K562 (cell line): ENCODE results near the gene ARHGDIB. TPM values are rescaled to one million over a fixed set of nuclear protein-coding genes. Genes with fewer than 3 reads are reported as not detected.

Experiments
- ATAC-seq: fragments of 200-7000 bp; cut with Tn5 transposase; 3 replicates; pipeline ENCODE4 v1.9.1; 2020; ENCODE audit warnings: moderate library complexity
- BruUV-seq: library from RNA; stranded (reverse); fragments of 400-500 nt; replicated peaks from 2 replicates; lab custom pipeline; 2021; lab: Mats Ljungman, UMichigan
- CTCF ChIA-PET: fragments of 300-600 bp; formaldehyde crosslinking; extraction: SDS; loops from one replicate; lab custom pipeline; 2021; ENCODE audit warnings: low intra/inter-chr PET ratio; lab: Yijun Ruan, JAX
- POLR2A ChIA-PET: fragments of 300-600, 350-650 bp; sonication (Branson Sonifier 250); formaldehyde crosslinking; extraction: SDS; loops from one replicate; lab custom pipeline; 2021; ENCODE audit warnings: antibody characterized with exemption, inconsistent platforms; lab: Yijun Ruan, JAX
- DNase-seq, 4 experiments: peaks; one replicate each; pipeline versions ENCODE4 v3.0.0 to v3.0.0-alpha.2; 2011 to 2018; ENCODE audit warnings: low spot score in 3 of 4, mixed read lengths in 3 of 4; ENCODE audit errors: extremely low read depth in 1 of 4
- FAIRE-seq: peaks from 2 replicates; lab custom pipeline; 2011; peaks lifted over from hg19 to GRCh38; lab: Jason Lieb, UNC
- H2AFZ ChIP-seq: 2 replicates; pipeline ENCODE4 v1.6.0; 2011; ENCODE audit warnings: low read depth, low read length, control low read depth, inconsistent platforms
- H3K27ac ChIP-seq: fragments of 200-600 bp; 3 replicates; pipeline ENCODE4 v1.8.0; 2011; ENCODE audit warnings: low read depth, mild to moderate bottlenecking, control low read depth, inconsistent platforms, low read length, moderate library complexity, mixed read lengths; ENCODE audit errors: extremely low read depth
- H3K27me3 ChIP-seq, 2 experiments: fragments of 300-600 bp in 1 of 2; 2 replicates in 1 of 2; 3 replicates in 1 of 2; pipeline versions ENCODE4 v1.6.0 to v1.8.0; 2011; ENCODE audit warnings: inconsistent platforms in 2 of 2, low read length in 2 of 2, mild to moderate bottlenecking in 1 of 2, mixed read lengths in 1 of 2, moderate library complexity in 1 of 2; ENCODE audit not compliant: control insufficient read depth in 2 of 2, insufficient read depth in 2 of 2
- H3K36me3 ChIP-seq: fragments of 300-600 bp; 3 replicates; pipeline ENCODE4 v1.8.0; 2011; ENCODE audit warnings: mild to moderate bottlenecking, low read length, inconsistent platforms; ENCODE audit not compliant: control insufficient read depth, insufficient read depth
- H3K4me1 ChIP-seq, 2 experiments: fragments of 200-600 bp in 1 of 2; replicated peaks in 1 of 2; 2 replicates in 1 of 2; 3 replicates in 1 of 2; pipeline versions ENCODE4 v1.5.1 to v1.8.0; 2011; ENCODE audit warnings: inconsistent platforms in 2 of 2, low read length in 2 of 2, mild to moderate bottlenecking in 1 of 2, mixed read lengths in 1 of 2, moderate library complexity in 1 of 2; ENCODE audit not compliant: control insufficient read depth in 2 of 2, insufficient read depth in 2 of 2
- H3K4me2 ChIP-seq: 2 replicates; pipeline ENCODE4 v1.6.1; 2011; ENCODE audit warnings: low read length, control low read depth, inconsistent platforms, mixed read lengths; ENCODE audit not compliant: insufficient read depth
- H3K4me3 ChIP-seq: fragments of 200-600 bp; sonication (generic), shearing (Covaris generic); 2 replicates; pipeline ENCODE4 v1.5.1; 2016; ENCODE audit warnings: control low read depth, inconsistent platforms
- H3K79me2 ChIP-seq: fragments of 200-600 bp; 3 replicates; pipeline ENCODE4 v1.8.0; 2011; ENCODE audit warnings: low read length, inconsistent platforms; ENCODE audit not compliant: control insufficient read depth, insufficient read depth
- H3K9ac ChIP-seq, 2 experiments: 2 replicates each; pipeline versions ENCODE4 v1.6.0 to v1.6.1; 2011; ENCODE audit warnings: low read depth in 2 of 2, low read length in 2 of 2, control low read depth in 1 of 2, inconsistent platforms in 1 of 2, mild to moderate bottlenecking in 1 of 2, mixed read lengths in 1 of 2; ENCODE audit not compliant: insufficient read depth in 1 of 2
- H3K9me1 ChIP-seq: one replicate; pipeline ENCODE4 v1.6.0; 2011; ENCODE audit warnings: inconsistent platforms, mild to moderate bottlenecking, low read length, moderate library complexity; ENCODE audit not compliant: control insufficient read depth, insufficient read depth
- H3K9me3 ChIP-seq: replicated peaks from 2 replicates; pipeline ENCODE4 v1.5.1; 2011; ENCODE audit warnings: low read depth, low read length, inconsistent platforms; ENCODE audit not compliant: control insufficient read depth, insufficient read depth
- H4K20me1 ChIP-seq: replicated peaks from 2 replicates; pipeline ENCODE4 v1.6.1; 2011; ENCODE audit warnings: low read length, inconsistent platforms, mixed read lengths; ENCODE audit not compliant: control insufficient read depth, insufficient read depth
- BCL6 ChIP-seq: fragments of 250-450 bp; sonication (Bioruptor Pico); IDR thresholded peaks from 2 replicates; pipeline ENCODE4 v1.4.0; 2020
- CBFA2T3 ChIP-seq: fragments of 450-650 bp; IDR thresholded peaks from 2 replicates; pipeline ENCODE4 v1.6.1; 2017
- CC2D1A ChIP-seq: fragments of 450-650 bp; IDR thresholded peaks from 2 replicates; pipeline ENCODE4 v1.6.1; 2017; ENCODE audit warnings: mild to moderate bottlenecking
- CLOCK ChIP-seq: fragments of 250-450 bp; sonication (Bioruptor Pico); IDR thresholded peaks from 2 replicates; pipeline ENCODE4 v1.4.0; 2020; ENCODE audit warnings: mild to moderate bottlenecking, moderate library complexity, borderline replicate concordance
- MECOM ChIP-seq: fragments of 250-450 bp; sonication (Bioruptor Pico); IDR thresholded peaks from 2 replicates; pipeline ENCODE4 v1.8.0; 2022; ENCODE audit warnings: inconsistent platforms
- MEF2D ChIP-seq: conservative IDR thresholded peaks from 2 replicates; pipeline ENCODE4 v1.6.1; 2016; ENCODE audit warnings: low read depth, missing genetic modification characterization, missing compliant biosample characterization
- MEIS2 ChIP-seq: fragments of 450-650 bp; IDR thresholded peaks from 2 replicates; pipeline ENCODE4 v1.6.1; 2014; ENCODE audit warnings: mild to moderate bottlenecking; ENCODE audit not compliant: partially characterized antibody
- NCOA1 ChIP-seq: fragments of 450-650 bp; IDR thresholded peaks from 2 replicates; pipeline ENCODE4 v1.6.1; 2016; ENCODE audit warnings: low read depth
- RAD51 ChIP-seq: fragments of 450-650 bp; IDR thresholded peaks from 2 replicates; pipeline ENCODE4 v1.7.1; 2016; ENCODE audit warnings: low read depth, mild to moderate bottlenecking, borderline replicate concordance
- RNF219 ChIP-seq: fragments of 250-450 bp; sonication (Bioruptor Pico); IDR thresholded peaks from 2 replicates; pipeline ENCODE4 v1.5.0; 2022; ENCODE audit warnings: mild to moderate bottlenecking
- SP1 ChIP-seq: sonication (generic); formaldehyde crosslinking; IDR thresholded peaks from 2 replicates; pipeline ENCODE4 v1.8.1; 2022; ENCODE audit warnings: mild to moderate bottlenecking, missing genetic modification reagents
- SPI1 ChIP-seq: IDR thresholded peaks from 2 replicates; pipeline ENCODE4 v1.6.1; 2011; ENCODE audit warnings: low read depth, low read length, control low read depth, borderline replicate concordance
- STAT5B ChIP-seq: fragments of 250-450 bp; sonication (Bioruptor Pico); IDR thresholded peaks from 2 replicates; pipeline ENCODE4 v1.8.0; 2021; ENCODE audit warnings: mild to moderate bottlenecking, inconsistent platforms
- TARDBP ChIP-seq: fragments of 450-650 bp; IDR thresholded peaks from 2 replicates; pipeline ENCODE4 v1.6.1; 2016
- TCF3 ChIP-seq: sonication (generic); formaldehyde crosslinking; IDR thresholded peaks from 2 replicates; pipeline ENCODE4 v1.4.0; 2020; ENCODE audit warnings: mild to moderate bottlenecking, missing genetic modification reagents
- ZNF134 ChIP-seq: fragments of 250-450 bp; sonication (Bioruptor Pico); conservative IDR thresholded peaks from 2 replicates; pipeline ENCODE4 v1.4.0; 2020
- ZNF644 ChIP-seq: fragments of 200-800 bp; sonication (Bioruptor generic); IDR thresholded peaks from 2 replicates; pipeline ENCODE4 v1.6.1; 2016; ENCODE audit warnings: low read depth, missing genetic modification characterization, missing compliant biosample characterization
- ZNF696 ChIP-seq: fragments of 250-450 bp; sonication (Bioruptor Pico); conservative IDR thresholded peaks from 2 replicates; pipeline ENCODE4 v1.4.0; 2020; ENCODE audit warnings: mild to moderate bottlenecking, moderate library complexity
- ZSCAN29 ChIP-seq: fragments of 450-650 bp; IDR thresholded peaks from 2 replicates; pipeline ENCODE4 v1.6.1; 2017
- WGBS: fragments of 100-300 bp; shearing (Covaris generic); methylation state at CpG from one replicate; pipeline ENCODE4 v1.1.6; 2016; ENCODE audit warnings: low coverage, mixed read lengths; ENCODE audit not compliant: insufficient coverage; ENCODE audit errors: missing lambda C conversion rate; 5-methylcytosine and 5-hydroxymethylcytosine counted together
- in situ Hi-C: fragments of 300-500 bp; cut with MboI; formaldehyde crosslinking; loops from 4 replicates; pipeline ENCODE4 v1.15.0; 2018; ENCODE audit warnings: inconsistent platforms, mixed read lengths
- intact Hi-C: fragments of 100-400 bp; cut with micrococcal nuclease; formaldehyde crosslinking; loops from 2 replicates; pipeline ENCODE4 v1.14.2; 2022
- polyA plus RNA-seq, 8 experiments: library from polyadenylated mRNA; depleted of rRNA in 4 of 8; stranded (reverse) in 5 of 8; unstranded in 3 of 8; fragments of >200 nt; fragmentation: Nextera tagmentation in 2 of 8; fragmentation: Illumina TruSeq in 1 of 8; extraction: Ambion mirVana in 2 of 8; extraction: Trizol in 1 of 8; gene quantifications; 2 replicates each; pipeline versions ENCODE4 v1.2.1 to v1.2.3, GENCODE V29; 2011 to 2014; ENCODE audit warnings: inconsistent platforms in 1 of 8, missing spikeins in 1 of 8
- total RNA-seq, 7 experiments: library from RNA; depleted of rRNA in 6 of 7; stranded (reverse); fragments of >200 nt in 6 of 7; fragmentation: Illumina TruSeq in 2 of 7; extraction: Trizol in 2 of 7; gene quantifications; 2 replicates each; pipeline versions ENCODE4 v1.2.1 to v1.2.3, GENCODE V29; 2011 to 2021; ENCODE audit warnings: low replicate concordance in 1 of 7

Gene ARHGDIB
- total and polyA plus RNA-seq, 9 of the 15 experiments (the other 6 are each of a cell fraction or from before 2014, with no cell fraction given), result 9.5 to 204 (median 116) TPM

- TF ChIP-seq MEF2D (tag) (peak; percentile 96), TCF3 (peak; percentile 45; the same call in 1 of the 2 replicates), SPI1 (peak; percentile 92), MECOM (peak; percentile 54; the same call in 1 of the 2 replicates), NCOA1 (no peak), CC2D1A (no peak), CBFA2T3 (peak; percentile 37; the same call in 1 of the 2 replicates), BCL6 (CRISPR knock-in tag) (no peak)
Observed at GRCh38 chr12:14989790-14990189, 28.4 kb upstream of the ARHGDIB start (continued).

GRCh38 chr12:14988035-14988434, 26.6 kb upstream of the ARHGDIB start:
- ChIA-PET POLR2A (no interaction called here), CTCF (no interaction called here)
- DNase-seq (no peak), FAIRE-seq (no peak), ATAC-seq (no peak)
- Histone ChIP-seq H3K4me1 (peaks cover 3% of the 10 kb centered on the region in 2 experiments; a peak in 3 of 5 replicates), H3K4me2 (no peak overlapping the region), H3K27ac (no peak overlapping the region), H3K36me3 (no peaks in the 10 kb centered on the region), H4K20me1 (no peaks in the 10 kb centered on the region), H2AFZ (no peak overlapping the region), H3K27me3 (peaks cover 0 to 6% of the 10 kb centered on the region in 2 experiments; a peak in 1 of 5 replicates), H3K4me3 (no peak overlapping the region), H3K9me1 (no peaks in the 10 kb centered on the region), H3K79me2 (no peaks in the 10 kb centered on the region), H3K9ac (no peak overlapping the region), H3K9me3 (no peaks in the 10 kb centered on the region)
- WGBS, result 5% methylated on average over 3 of the region's 3 CpGs
- intact Hi-C loops, result no loop called here
- BruUV-seq, result no TSS peak
- TF ChIP-seq MEIS2, result no peak
- TF ChIP-seq RAD51, result no peak
- TF ChIP-seq RNF219 (CRISPR knock-in tag), result no peak
- TF ChIP-seq TARDBP, result no peak
- TF ChIP-seq ZSCAN29, result no peak
- TF ChIP-seq CC2D1A, result no peak
- no peak for TF ChIP-seq CLOCK (CRISPR knock-in tag)
- no peak for TF ChIP-seq STAT5B (CRISPR knock-in tag)
- TF ChIP-seq ZNF696 (CRISPR knock-in tag), result no peak
- TF ChIP-seq ZNF134 (CRISPR knock-in tag), result no peak
- TF ChIP-seq ZNF644 (tag), result no peak
- TF ChIP-seq SP1 (CRISPR knock-in tag), result no peak
- in situ Hi-C loops, result no loop called here
